Stimulated activated CD4-positive, alpha-beta T cell treated with anti-CD3 and anti-CD28 coated beads, Interleukin-4, amount 100 ng/mL, for 24 hours (primary cell): Measurements from ENCODE around the gene CNTNAP3B.
"Not testable (repeated sequence)": the region's sequence is repeated elsewhere in the genome, so short reads cannot be mapped to it uniquely, and the experiment has no call there.

Experiments
- DNase-seq: peaks from one replicate; pipeline ENCODE4 v3.0.0-alpha.2; 2020

The CNTNAP3B gene

DNA sequence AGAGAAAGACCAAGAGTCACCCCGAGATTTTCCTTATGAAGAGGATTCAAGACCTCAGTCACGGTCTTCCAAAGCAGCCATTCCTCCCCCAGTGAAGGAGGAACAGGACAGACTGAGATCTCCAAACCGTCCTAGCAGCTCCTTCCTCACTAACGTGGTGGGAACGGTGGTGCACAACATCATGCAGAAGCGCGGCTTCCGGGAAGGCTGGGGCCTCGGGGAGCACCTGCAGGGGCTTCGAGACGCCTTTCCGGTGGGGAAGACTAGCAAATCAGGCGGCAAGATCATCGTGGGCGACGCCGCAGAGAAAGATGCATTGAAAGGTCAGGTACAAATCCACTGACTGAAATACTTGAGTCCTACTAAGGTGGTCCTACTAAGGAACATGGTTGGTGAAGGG, 154.3 kb downstream of the CNTNAP3B start:
- not testable (repeated sequence) for DNase-seq

DNA sequence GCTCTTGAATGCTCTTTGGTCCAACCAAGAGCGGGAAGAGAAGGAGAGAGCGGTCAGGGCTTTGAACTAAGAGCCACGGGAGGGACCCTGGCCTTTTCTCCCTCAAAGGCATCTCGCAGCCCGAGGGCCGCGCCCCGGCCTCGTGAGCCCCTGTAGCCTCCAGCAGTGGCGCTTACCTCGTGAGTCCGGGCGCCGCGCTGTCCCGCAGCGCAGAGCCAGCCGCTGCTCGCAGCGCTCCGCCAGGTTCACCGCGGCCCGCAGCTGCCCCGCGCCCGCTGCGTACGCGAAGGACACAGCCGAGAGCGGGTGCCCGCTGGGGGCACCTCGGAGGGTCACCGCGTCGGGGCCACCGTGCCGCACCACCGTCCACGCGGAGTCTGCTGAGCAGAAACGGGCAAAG, 176.2 kb downstream of the CNTNAP3B start:
- DNase-seq: not testable (repeated sequence)

DNA sequence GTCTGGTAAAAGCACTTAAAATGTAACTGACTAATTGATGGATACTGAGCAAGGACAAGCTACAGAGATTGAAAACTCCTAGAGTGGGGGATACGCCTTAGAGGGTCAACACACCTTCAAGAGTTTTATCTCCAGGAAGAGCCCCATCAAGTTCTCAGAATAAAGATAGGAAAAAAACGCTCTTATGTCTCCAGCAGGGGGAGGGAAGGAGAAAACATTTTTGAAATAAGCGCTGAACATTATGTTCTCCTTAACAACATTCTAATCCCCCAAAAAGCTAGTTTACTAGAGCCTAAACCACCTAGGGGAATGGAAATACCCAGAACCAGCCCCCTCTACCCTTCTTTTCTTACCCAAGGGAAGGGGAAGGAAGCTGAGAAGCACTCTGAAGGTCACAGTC, 187.5 kb downstream of the CNTNAP3B start:
- not testable (repeated sequence) for DNase-seq

DNA sequence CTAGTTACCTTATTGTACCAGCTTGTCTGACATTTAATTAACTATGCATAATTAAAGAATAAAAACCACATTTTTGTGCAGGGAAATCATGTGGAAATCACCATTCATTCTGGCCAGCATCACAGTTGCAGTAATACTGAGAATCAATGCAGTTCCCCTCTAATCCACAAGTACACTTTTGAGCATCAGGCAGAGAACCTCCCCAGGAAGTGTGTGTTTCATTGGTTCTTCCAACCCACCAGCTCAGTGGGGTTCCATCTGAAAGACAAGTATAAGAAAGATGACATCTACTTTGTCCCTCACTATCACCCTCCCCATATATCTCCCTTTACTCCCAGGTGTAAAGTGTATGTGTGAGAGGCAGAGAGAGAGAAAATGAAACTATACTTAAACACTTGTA, 191.1 kb downstream of the CNTNAP3B start:
- not testable (repeated sequence) for DNase-seq

DNA sequence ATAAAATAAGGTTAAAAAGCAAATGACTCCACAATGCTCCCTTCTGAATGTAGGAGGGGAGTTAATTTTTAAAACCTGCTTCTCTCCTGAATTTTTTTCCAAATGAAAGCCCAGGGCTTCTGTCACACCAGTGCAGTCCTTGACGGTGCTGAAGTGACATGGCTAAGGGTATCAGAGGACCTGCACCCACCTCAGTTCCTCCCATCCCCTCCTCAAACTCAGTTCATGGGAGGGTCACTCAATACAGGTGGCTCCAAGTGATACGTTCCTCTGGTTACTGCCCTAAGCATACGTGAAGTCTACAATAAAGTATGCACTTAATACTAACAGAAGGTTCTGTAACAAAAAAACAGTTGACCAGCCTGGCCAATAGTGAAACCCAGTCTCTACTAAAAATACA, 193.5 kb downstream of the CNTNAP3B start:
- DNase-seq: not testable (repeated sequence)

- DNase-seq: not testable (repeated sequence)
These were observed 200.1 kb downstream of the CNTNAP3B start for GRCh38 chr9:41929172-41929571.

- DNase-seq: not testable (repeated sequence)
These were observed 211.9 kb downstream of the CNTNAP3B start for GRCh38 chr9:41917374-41917773.

- not testable (repeated sequence) for DNase-seq
These were observed 223.7 kb downstream of the CNTNAP3B start for GRCh38 chr9:41905488-41905887.

GRCh38 chr9:41902762-41903161, 226.5 kb downstream of the CNTNAP3B start:
- not testable (repeated sequence) for DNase-seq

DNA sequence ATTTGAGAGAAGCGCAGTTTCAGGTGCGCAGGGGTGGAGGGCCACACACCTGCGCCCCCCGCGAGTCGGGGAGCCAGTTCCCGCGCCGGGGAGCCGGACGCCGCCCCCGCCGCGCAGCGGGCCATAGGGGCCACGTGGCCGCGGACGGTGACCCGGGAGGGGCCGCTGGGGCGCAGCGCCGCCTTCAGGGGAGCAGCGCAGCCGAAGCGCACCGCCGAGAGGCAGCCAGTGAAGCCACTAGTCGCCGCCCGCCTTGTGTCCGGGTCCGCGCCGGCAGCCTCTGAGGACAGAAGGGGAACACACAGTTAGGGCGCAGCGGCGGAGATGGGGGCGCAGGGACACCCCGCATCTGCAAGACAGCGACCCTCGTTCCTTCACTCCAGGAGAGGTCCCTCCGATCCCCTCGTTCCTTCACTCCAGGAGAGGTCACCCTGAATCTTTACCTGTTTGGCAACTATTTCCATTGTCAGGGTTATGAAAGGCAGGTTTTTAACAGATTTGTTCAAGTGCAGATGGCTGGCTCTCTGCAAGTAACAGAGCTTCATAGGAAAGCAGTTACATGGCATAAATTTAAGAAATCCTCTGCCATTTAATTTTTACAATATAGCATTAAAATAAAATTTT, 230.4 kb downstream of the CNTNAP3B start:
- not testable (repeated sequence) for DNase-seq

- not testable (repeated sequence) for DNase-seq
These were observed 254.7 kb downstream of the CNTNAP3B start for GRCh38 chr9:41874557-41874956.

- not testable (repeated sequence) for DNase-seq
These were observed 273.8 kb downstream of the CNTNAP3B start for GRCh38 chr9:41855422-41855821.

DNA sequence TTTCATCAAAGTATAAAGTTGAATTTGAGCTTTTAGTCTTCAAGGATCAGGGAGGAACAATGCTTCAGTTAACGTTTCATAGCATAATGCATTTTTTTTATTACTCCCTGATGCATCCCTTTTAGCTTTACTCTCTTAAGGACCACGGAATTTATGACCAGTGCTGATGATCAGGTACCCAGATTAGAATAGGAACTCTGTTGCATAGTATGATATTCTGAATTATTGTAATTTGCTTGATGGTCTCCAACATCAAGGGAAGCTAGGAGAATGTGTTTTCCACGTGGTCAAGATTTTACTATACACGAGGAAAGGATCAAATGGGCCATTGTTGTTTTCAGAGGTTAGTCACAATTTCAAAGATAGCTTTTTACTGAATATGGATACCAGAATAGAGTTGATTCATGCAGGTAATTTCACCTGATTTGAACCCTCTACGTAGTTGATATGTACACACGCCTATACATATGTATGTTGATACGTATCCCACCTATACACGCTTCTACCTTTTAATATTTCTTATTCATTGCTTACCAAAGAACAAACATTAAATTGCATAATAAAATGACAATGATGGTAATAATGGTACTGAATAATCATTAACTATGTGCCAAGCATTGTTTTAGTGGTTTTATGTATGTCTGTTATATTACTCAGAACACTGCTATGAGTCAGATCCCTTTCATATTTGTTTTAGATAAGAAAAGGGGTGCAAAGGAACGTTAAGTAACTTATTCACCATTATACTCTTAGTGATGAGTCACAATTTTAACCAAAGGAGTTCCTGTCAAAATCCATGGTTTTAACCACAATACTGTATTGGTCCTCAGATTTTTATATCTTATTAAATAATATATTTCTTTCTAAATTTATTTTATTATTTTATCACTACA, 277.1 kb downstream of the CNTNAP3B start:
- DNase-seq: not testable (repeated sequence)

DNA sequence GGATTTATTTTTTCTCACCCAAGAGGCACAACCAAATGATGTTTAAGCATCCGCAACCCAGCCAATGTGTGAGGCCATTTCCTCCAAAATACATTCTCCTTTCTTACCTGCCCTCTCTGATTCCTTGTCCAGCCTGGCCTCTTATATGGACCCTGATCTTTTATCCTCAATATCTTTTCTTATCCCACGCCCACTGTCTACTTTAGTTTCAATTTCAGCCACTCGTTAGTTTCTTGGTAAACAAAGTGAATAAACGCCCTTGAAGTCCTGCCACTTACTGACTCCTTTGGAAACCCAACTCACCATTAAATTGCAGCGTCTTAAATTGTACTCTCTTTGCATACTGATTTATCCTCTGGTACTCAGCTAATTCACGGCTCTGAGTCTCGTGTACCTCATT, 281.4 kb downstream of the CNTNAP3B start:
- DNase-seq: not testable (repeated sequence)
